Ishikawa (cell line): ENCODE measurements around the gene HK2.

Experiments used
- CEBPB ChIP-seq: IDR thresholded peaks from 2 replicates; pipeline ENCODE4 v1.6.1; 2012
- CREB1 ChIP-seq: IDR thresholded peaks from 2 replicates; pipeline ENCODE4 v1.6.1; 2012; ENCODE audit warnings: low read depth
- EGR1 ChIP-seq: IDR thresholded peaks from 2 replicates; pipeline ENCODE4 v1.6.1; 2012
- EP300 ChIP-seq: IDR thresholded peaks from 2 replicates; pipeline ENCODE4 v1.6.1; 2012; ENCODE audit warnings: borderline replicate concordance
- FOXM1 ChIP-seq: IDR thresholded peaks from 2 replicates; pipeline ENCODE4 v1.6.1; 2012; ENCODE audit warnings: low read depth, borderline replicate concordance
- NFIC ChIP-seq: IDR thresholded peaks from 2 replicates; pipeline ENCODE4 v1.6.1; 2012
- RAD21 ChIP-seq: IDR thresholded peaks from 2 replicates; pipeline ENCODE4 v1.6.1; 2012; ENCODE audit warnings: low read depth
- TAF1 ChIP-seq: IDR thresholded peaks from 2 replicates; pipeline ENCODE4 v1.6.1; 2012; ENCODE audit warnings: low read depth, mild to moderate bottlenecking
- TEAD4 ChIP-seq: IDR thresholded peaks from 2 replicates; pipeline ENCODE4 v1.6.1; 2012
- USF1 ChIP-seq: IDR thresholded peaks from 2 replicates; pipeline ENCODE4 v1.6.1; 2012
- YY1 ChIP-seq: IDR thresholded peaks from 2 replicates; pipeline ENCODE4 v1.6.1; 2012; ENCODE audit warnings: low read depth
- TF ChIP-seq, protein P1 (sequence below): IDR thresholded peaks from 2 replicates; pipeline ENCODE4 v1.6.1; 2012
- TF ChIP-seq, protein P2 (sequence below): IDR thresholded peaks from 2 replicates; pipeline ENCODE4 v1.6.1; 2012; ENCODE audit warnings: low read depth, mild to moderate bottlenecking

- TF ChIP-seq EP300 (no peak), YY1 (no peak), EGR1 (no peak), CEBPB (no peak), RAD21 (no peak), TAF1 (no peak), TEAD4 (peak; percentile 39), CREB1 (no peak), NFIC (no peak), USF1 (peak; percentile 72), FOXM1 (no peak)
- TF ChIP-seq, protein P1, sequence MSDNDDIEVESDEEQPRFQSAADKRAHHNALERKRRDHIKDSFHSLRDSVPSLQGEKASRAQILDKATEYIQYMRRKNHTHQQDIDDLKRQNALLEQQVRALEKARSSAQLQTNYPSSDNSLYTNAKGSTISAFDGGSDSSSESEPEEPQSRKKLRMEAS: no peak
- TF ChIP-seq, protein P2, sequence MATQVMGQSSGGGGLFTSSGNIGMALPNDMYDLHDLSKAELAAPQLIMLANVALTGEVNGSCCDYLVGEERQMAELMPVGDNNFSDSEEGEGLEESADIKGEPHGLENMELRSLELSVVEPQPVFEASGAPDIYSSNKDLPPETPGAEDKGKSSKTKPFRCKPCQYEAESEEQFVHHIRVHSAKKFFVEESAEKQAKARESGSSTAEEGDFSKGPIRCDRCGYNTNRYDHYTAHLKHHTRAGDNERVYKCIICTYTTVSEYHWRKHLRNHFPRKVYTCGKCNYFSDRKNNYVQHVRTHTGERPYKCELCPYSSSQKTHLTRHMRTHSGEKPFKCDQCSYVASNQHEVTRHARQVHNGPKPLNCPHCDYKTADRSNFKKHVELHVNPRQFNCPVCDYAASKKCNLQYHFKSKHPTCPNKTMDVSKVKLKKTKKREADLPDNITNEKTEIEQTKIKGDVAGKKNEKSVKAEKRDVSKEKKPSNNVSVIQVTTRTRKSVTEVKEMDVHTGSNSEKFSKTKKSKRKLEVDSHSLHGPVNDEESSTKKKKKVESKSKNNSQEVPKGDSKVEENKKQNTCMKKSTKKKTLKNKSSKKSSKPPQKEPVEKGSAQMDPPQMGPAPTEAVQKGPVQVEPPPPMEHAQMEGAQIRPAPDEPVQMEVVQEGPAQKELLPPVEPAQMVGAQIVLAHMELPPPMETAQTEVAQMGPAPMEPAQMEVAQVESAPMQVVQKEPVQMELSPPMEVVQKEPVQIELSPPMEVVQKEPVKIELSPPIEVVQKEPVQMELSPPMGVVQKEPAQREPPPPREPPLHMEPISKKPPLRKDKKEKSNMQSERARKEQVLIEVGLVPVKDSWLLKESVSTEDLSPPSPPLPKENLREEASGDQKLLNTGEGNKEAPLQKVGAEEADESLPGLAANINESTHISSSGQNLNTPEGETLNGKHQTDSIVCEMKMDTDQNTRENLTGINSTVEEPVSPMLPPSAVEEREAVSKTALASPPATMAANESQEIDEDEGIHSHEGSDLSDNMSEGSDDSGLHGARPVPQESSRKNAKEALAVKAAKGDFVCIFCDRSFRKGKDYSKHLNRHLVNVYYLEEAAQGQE: no peak
These were observed 34.1 kb downstream of the HK2 start for GRCh38 chr2:74867841-74868658.
